GM19099 (cell line): Measurements from ENCODE around the gene OTOP1.

Experiments
- POLR2A ChIP-seq: IDR thresholded peaks from 3 replicates; pipeline ENCODE4 v1.6.1; 2011; ENCODE audit warnings: low read depth; ENCODE audit not compliant: insufficient read length; ENCODE audit errors: extremely low read depth

Gene OTOP1

GRCh38 chr4:4245172-4245571, 18.4 kb upstream of the OTOP1 start:
- no peak for TF ChIP-seq POLR2A

GRCh38 chr4:4233610-4234009, 6.9 kb upstream of the OTOP1 start:
- no peak for TF ChIP-seq POLR2A

GRCh38 chr4:4228356-4228668, 1.6 kb upstream of the OTOP1 start:
- no peak for TF ChIP-seq POLR2A

- no peak for TF ChIP-seq POLR2A
These were observed 1.0 kb upstream of the OTOP1 start for GRCh38 chr4:4227510-4228355.

- TF ChIP-seq POLR2A: no peak
These were observed 669 bp downstream of the OTOP1 start for GRCh38 chr4:4225915-4226605.

GRCh38 chr4:4217113-4217512, 9.6 kb downstream of the OTOP1 start:
- no peak for TF ChIP-seq POLR2A

GRCh38 chr4:4216648-4217047, 10.1 kb downstream of the OTOP1 start:
- TF ChIP-seq POLR2A: no peak

- no peak for TF ChIP-seq POLR2A
These were observed 20.5 kb downstream of the OTOP1 start for GRCh38 chr4:4206204-4206603.

- TF ChIP-seq POLR2A: no peak
These were observed 22.4 kb downstream of the OTOP1 start for GRCh38 chr4:4204401-4204745.

GRCh38 chr4:4203688-4204400, 22.9 kb downstream of the OTOP1 start:
- TF ChIP-seq POLR2A: no peak

- no peak for TF ChIP-seq POLR2A
These were observed 24.2 kb downstream of the OTOP1 start for GRCh38 chr4:4202510-4202909.

- no peak for TF ChIP-seq POLR2A
These were observed 26.1 kb downstream of the OTOP1 start for GRCh38 chr4:4200624-4201023.

- TF ChIP-seq POLR2A: no peak
These were observed 31.4 kb downstream of the OTOP1 start for GRCh38 chr4:4195354-4195753.

GRCh38 chr4:4185528-4185927, 41.2 kb downstream of the OTOP1 start:
- TF ChIP-seq POLR2A: no peak

GRCh38 chr4:4182835-4183568, 43.7 kb downstream of the OTOP1 start:
- no peak for TF ChIP-seq POLR2A

- no peak for TF ChIP-seq POLR2A
These were observed 56.1 kb downstream of the OTOP1 start for GRCh38 chr4:4170596-4171150.
